ENCODE results near the gene RUBCNL. TPM values are rescaled to one million over a fixed set of nuclear protein-coding genes. Genes with fewer than 3 reads are reported as not detected.
A peak's percentile ranks its signal among the peaks of the same experiment; 100 is the strongest.

Gene RUBCNL
- total RNA-seq, 1 experiment from 2014 or later: not detected

DNA sequence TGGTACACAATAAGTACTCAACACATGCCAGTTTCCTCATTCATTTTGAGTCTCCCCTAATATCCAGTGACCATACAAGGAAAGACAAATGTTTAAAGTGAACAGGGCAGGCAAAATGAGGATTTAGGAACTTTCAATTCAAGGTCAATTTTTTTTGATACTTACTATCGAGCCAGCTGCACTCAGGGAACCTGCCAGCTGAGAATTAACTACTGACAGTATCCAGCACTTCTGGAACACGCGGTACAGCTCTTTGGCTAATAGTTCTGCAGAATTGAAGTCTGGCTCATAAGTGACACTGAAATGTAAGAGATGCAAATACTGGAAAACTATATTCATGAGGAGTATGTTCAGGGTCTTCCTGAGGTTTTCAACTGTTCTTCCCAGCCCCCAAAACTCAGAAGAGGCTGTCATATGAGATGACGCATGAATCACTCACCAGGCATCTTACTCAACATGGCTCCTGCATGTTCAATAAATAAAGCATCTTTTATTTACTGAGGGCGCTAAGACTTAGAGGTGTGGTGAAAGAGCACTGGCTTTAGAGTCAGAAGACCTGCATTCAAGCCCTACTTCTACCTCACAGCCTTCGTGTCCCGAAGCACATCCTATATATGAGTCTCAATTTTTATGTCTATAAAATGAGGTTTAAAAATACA is 25.6 kb downstream of the RUBCNL start:
- Histone ChIP-seq H3K4me2 (ENCODE audit: low read length) (no peak overlapping the region), H3K27me3 (ENCODE audit: low read length) (no peaks in the 10 kb centered on the region), H2AFZ (ENCODE audit: low read length) (no peak overlapping the region), H3K9me3 (ENCODE audit: low read length) (no peaks in the 10 kb centered on the region), H3K36me3 (ENCODE audit: low read depth, low read length) (no peaks in the 10 kb centered on the region), H3K9me2 (replicated peaks; ENCODE audit: low read length) (no peaks in the 10 kb centered on the region), H3K4me1 (ENCODE audit: insufficient read depth, low read length) (peaks cover 16% of the 10 kb centered on the region), H3K27ac (ENCODE audit: low read length) (0 out of 2 replicates have a peak overlapping the region, but pooled peaks have one; percentile 29), H3F3A (ENCODE audit: low read length, unreplicated experiment) (no peaks in the 10 kb centered on the region), H3K4me3 (ENCODE audit: low read length) (no peak overlapping the region), H3K9ac (ENCODE audit: low read length) (no peak overlapping the region), H4K20me1 (ENCODE audit: low read length) (no peaks in the 10 kb centered on the region), H3K79me2 (ENCODE audit: low read length) (no peaks in the 10 kb centered on the region)
- TF ChIP-seq, protein P1, sequence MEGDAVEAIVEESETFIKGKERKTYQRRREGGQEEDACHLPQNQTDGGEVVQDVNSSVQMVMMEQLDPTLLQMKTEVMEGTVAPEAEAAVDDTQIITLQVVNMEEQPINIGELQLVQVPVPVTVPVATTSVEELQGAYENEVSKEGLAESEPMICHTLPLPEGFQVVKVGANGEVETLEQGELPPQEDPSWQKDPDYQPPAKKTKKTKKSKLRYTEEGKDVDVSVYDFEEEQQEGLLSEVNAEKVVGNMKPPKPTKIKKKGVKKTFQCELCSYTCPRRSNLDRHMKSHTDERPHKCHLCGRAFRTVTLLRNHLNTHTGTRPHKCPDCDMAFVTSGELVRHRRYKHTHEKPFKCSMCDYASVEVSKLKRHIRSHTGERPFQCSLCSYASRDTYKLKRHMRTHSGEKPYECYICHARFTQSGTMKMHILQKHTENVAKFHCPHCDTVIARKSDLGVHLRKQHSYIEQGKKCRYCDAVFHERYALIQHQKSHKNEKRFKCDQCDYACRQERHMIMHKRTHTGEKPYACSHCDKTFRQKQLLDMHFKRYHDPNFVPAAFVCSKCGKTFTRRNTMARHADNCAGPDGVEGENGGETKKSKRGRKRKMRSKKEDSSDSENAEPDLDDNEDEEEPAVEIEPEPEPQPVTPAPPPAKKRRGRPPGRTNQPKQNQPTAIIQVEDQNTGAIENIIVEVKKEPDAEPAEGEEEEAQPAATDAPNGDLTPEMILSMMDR (conservative IDR thresholded peaks at IDR 0.05; ENCODE audit: low read depth, low read length): no peak
- TF ChIP-seq EZH2phosphoT487 (IDR thresholded peaks at IDR 0.05; ENCODE audit: borderline replicate concordance, low read length) (no peak), EZH2 (IDR thresholded peaks at IDR 0.05; ENCODE audit: low read length, unreplicated experiment) (no peak)
- no TSS peak for BruUV-seq (replicated peaks)
- ATAC-seq (peak; percentile 82), DNase-seq (peak; percentile 51)
- CTCF ChIA-PET: no interaction called here
- intact Hi-C loops (cut with micrococcal nuclease): no loop called here
- POLR2A ChIA-PET (ENCODE audit: unreplicated experiment): no interaction called here

DNA sequence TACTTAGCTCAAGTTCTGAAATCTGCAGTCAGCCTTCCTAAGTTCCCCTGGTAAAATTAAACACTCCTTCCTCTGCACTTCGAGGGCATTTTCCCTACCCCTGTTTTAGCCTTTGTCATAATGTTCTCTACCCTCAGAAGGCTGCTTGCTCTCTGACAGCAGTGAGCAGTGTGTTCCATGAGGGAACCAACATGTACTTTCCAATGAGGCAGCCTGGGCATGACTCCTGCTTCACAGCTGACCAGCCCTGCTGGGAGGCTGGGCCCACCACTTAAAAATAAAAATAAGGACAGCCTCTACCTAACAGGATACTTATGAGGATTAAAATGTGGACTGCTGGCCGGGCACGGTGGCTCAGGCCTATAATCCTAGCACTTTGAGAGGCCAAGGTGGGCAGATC is 26.4 kb downstream of the RUBCNL start:
- H3K9me3 ChIP-seq (ENCODE audit: low read length): no peaks in the 10 kb centered on the region
- no peak overlapping the region for H3K9ac ChIP-seq (ENCODE audit: low read length)
- TF ChIP-seq EZH2 (IDR thresholded peaks at IDR 0.05; ENCODE audit: low read length, unreplicated experiment) (no peak), EZH2phosphoT487 (IDR thresholded peaks at IDR 0.05; ENCODE audit: borderline replicate concordance, low read length) (no peak)
- TF ChIP-seq, protein P1 (conservative IDR thresholded peaks at IDR 0.05; ENCODE audit: low read depth, low read length): no peak
- no peaks in the 10 kb centered on the region for H3K27me3 ChIP-seq (ENCODE audit: low read length)
- intact Hi-C loops (cut with micrococcal nuclease): no loop called here
- no peaks in the 10 kb centered on the region for H4K20me1 ChIP-seq (ENCODE audit: low read length)
- no peaks in the 10 kb centered on the region for H3K79me2 ChIP-seq (ENCODE audit: low read length)
- ATAC-seq: no peak
- H3K4me2 ChIP-seq (ENCODE audit: low read length): no peak overlapping the region
- DNase-seq: no peak
- H3K27ac ChIP-seq (ENCODE audit: low read length): no peak overlapping the region
- no peak overlapping the region for H2AFZ ChIP-seq (ENCODE audit: low read length)
- H3F3A ChIP-seq (ENCODE audit: low read length, unreplicated experiment): no peaks in the 10 kb centered on the region
- no peak overlapping the region for H3K4me3 ChIP-seq (ENCODE audit: low read length)
- no peaks in the 10 kb centered on the region for H3K36me3 ChIP-seq (ENCODE audit: low read depth, low read length)
- ChIA-PET POLR2A (ENCODE audit: unreplicated experiment) (interaction anchor here (0.5 kb wide), 1 partner anchor 1257 kb away, joined by 18 read pairs; no protein-coding TSS in a partner anchor), CTCF (no interaction called here)
- H3K4me1 ChIP-seq (ENCODE audit: insufficient read depth, low read length): peaks cover 16% of the 10 kb centered on the region
- H3K9me2 ChIP-seq (replicated peaks; ENCODE audit: low read length): no peaks in the 10 kb centered on the region
- BruUV-seq (replicated peaks): no TSS peak

DNA sequence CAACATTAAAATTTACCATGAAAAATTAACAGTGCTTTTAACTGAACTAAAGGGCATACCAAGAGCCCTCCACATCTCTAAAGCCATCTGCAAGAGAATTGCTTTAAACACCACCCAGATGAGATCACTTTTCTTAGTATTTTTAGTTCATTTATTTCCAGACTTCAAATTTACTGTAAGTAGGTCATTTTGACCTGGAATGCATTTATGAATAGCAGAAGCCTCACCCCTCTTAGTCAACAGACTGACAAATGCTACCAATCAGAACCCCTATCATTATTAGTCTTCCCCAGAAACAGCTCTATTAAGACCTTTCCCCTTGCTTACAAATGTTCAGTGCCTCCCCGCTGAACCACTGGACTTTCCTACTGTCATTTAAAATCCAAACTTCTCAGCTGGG is 27.3 kb downstream of the RUBCNL start:
- POLR2A ChIA-PET (ENCODE audit: unreplicated experiment): no interaction called here
- no TSS peak for BruUV-seq (replicated peaks)
- DNase-seq: peak; percentile 37

More for the DNA sequence above, 27.3 kb downstream of the RUBCNL start:
- Histone ChIP-seq H4K20me1 (ENCODE audit: low read length) (no peaks in the 10 kb centered on the region), H3K9me3 (ENCODE audit: low read length) (no peaks in the 10 kb centered on the region), H3K36me3 (ENCODE audit: low read depth, low read length) (no peaks in the 10 kb centered on the region), H3F3A (ENCODE audit: low read length, unreplicated experiment) (no peaks in the 10 kb centered on the region), H3K79me2 (ENCODE audit: low read length) (no peaks in the 10 kb centered on the region), H3K27me3 (ENCODE audit: low read length) (no peaks in the 10 kb centered on the region), H2AFZ (ENCODE audit: low read length) (no peak overlapping the region), H3K9ac (ENCODE audit: low read length) (no peak overlapping the region), H3K4me1 (ENCODE audit: insufficient read depth, low read length) (peaks cover 23% of the 10 kb centered on the region), H3K4me2 (ENCODE audit: low read length) (0 out of 2 replicates have a peak overlapping the region, but pooled peaks have one; percentile 6), H3K4me3 (ENCODE audit: low read length) (no peak overlapping the region), H3K27ac (ENCODE audit: low read length) (no peak overlapping the region), H3K9me2 (replicated peaks; ENCODE audit: low read length) (no peaks in the 10 kb centered on the region)
- CTCF ChIA-PET: no interaction called here
- peak; percentile 48 for ATAC-seq
- TF ChIP-seq, protein P1 (conservative IDR thresholded peaks at IDR 0.05; ENCODE audit: low read depth, low read length): no peak
- TF ChIP-seq EZH2 (IDR thresholded peaks at IDR 0.05; ENCODE audit: low read length, unreplicated experiment) (no peak), EZH2phosphoT487 (IDR thresholded peaks at IDR 0.05; ENCODE audit: borderline replicate concordance, low read length) (no peak)
- intact Hi-C loops (cut with micrococcal nuclease): no loop called here

All from PC-3 (cell line).